Measurements from ENCODE around the gene ODAD3. TPM values are rescaled to one million over a fixed set of nuclear protein-coding genes. Genes with fewer than 3 reads are reported as not detected.
A peak's percentile ranks its signal among the peaks of the same experiment; 100 is the strongest.

ODAD3 gene
- total RNA-seq, 1 donor from 2014 or later = 2.2 TPM

DNA sequence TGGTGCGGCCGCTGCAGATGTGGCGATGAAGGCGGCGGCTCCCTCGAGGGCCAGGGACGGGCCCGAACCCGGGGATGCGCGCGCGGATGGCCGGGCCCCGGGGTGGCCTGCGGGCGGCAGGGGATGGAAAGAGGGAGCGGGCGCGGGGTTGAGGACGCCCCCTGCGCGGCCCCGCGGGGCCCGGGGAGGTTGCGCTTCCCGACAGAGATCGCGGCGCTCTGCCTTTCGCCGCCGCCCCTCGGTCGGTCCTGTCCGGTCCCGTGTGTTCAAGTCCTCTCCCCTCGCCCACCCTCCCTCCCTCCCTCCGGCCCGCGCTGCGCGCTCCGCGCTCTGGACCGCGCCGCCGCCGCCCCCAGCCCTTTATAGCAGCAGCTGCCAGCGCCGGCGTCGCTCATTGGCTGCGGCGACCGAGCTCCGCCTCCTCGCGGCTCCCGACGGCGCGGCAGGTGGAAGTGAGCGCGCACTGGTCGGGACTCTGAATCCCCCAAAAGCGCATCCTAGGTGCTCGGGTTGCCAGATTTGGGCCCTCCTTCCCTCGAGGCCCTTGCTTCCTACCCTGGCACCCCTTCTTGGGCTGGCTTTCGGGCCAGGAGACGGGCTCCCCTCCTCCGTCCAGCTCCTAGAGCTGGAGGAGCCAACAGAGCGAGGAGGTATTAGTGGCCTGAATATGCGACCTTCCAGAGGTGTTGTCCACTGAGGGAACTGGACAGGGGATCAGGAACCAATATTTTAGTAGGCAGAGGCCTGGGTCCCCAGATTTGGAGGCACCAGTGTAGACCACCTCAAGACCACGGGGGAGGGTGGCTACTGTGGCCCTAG is 46.0 kb upstream of the ODAD3 start, which contains the start of gene ELAVL3:
Gene ELAVL3, minus strand, starts transcription at position 332 of the 819 bp plus-strand sequence. CDS start 438 bp downstream, outside the sequence.
- Mint-ChIP-seq H3K36me3 (peaks cover 4% of the 10 kb centered on the region), H3K9me3 (no peaks in the 10 kb centered on the region), H3K4me1 (ENCODE audit: unreplicated experiment) (peaks cover 4% of the 10 kb centered on the region), H3K4me3 (peak within 1 kb of the TSS; percentile 71), H3K27ac (no peak within 1 kb of the TSS), H3K27me3 (peaks cover 55% of the 10 kb centered on the region)
- TF ChIP-seq, protein P1, sequence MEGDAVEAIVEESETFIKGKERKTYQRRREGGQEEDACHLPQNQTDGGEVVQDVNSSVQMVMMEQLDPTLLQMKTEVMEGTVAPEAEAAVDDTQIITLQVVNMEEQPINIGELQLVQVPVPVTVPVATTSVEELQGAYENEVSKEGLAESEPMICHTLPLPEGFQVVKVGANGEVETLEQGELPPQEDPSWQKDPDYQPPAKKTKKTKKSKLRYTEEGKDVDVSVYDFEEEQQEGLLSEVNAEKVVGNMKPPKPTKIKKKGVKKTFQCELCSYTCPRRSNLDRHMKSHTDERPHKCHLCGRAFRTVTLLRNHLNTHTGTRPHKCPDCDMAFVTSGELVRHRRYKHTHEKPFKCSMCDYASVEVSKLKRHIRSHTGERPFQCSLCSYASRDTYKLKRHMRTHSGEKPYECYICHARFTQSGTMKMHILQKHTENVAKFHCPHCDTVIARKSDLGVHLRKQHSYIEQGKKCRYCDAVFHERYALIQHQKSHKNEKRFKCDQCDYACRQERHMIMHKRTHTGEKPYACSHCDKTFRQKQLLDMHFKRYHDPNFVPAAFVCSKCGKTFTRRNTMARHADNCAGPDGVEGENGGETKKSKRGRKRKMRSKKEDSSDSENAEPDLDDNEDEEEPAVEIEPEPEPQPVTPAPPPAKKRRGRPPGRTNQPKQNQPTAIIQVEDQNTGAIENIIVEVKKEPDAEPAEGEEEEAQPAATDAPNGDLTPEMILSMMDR (conservative IDR thresholded peaks at IDR 0.05) = peak; percentile 24
- DNase-seq (ENCODE audit: extremely low spot score, unreplicated experiment) = no peak

DNA sequence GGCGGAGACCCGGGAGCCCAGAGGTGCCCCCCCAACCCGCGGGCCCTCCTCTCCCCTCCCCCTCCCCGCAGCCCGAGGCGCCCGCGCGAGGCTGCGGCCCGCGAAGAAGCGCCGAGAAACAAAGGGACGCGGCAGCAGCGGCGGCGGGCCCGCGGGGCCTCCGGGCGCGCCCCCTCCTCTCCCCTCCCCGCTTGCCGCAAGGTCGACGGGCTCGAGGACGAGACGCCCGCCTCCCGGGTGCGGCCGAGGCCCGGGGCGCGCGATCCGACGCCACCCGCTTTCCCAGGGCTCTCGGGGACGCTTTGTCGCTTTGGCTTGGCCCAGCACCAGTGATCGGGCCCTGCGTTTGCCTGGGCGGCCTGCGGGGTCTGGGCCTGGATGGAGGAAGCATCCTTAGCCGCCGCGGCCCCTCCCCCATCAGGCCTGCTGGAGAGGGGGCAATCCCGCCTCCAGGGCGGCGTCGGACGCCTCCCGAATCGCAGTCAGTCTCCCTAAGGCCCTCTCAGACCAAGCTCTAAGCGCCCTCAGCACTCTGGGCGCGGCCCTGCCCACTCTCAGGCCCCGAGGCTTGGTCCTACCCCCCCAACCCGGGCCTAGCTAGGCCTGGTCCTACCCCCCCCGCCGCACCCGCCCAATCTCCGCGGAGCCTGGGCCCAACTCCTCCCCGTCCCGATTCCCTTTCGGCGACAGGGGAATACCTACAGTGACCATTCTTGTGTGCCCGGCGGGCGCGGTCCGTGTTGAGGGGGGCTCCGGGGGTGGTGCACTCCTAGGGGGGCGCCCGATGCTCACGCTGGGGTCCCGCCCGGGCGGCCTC is 45.2 kb upstream of the ODAD3 start:
- H3K36me3 Mint-ChIP-seq = peaks cover 2% of the 10 kb centered on the region
- TF ChIP-seq, protein P1 (conservative IDR thresholded peaks at IDR 0.05) = no peak
- H3K27ac Mint-ChIP-seq = no peak overlapping the region
- H3K9me3 Mint-ChIP-seq = no peaks in the 10 kb centered on the region
- H3K27me3 Mint-ChIP-seq = peaks cover 55% of the 10 kb centered on the region
- H3K4me1 Mint-ChIP-seq (ENCODE audit: unreplicated experiment) = peaks cover 4% of the 10 kb centered on the region
- no peak for DNase-seq (ENCODE audit: extremely low spot score, unreplicated experiment)
- H3K4me3 Mint-ChIP-seq = no peak overlapping the region

DNA sequence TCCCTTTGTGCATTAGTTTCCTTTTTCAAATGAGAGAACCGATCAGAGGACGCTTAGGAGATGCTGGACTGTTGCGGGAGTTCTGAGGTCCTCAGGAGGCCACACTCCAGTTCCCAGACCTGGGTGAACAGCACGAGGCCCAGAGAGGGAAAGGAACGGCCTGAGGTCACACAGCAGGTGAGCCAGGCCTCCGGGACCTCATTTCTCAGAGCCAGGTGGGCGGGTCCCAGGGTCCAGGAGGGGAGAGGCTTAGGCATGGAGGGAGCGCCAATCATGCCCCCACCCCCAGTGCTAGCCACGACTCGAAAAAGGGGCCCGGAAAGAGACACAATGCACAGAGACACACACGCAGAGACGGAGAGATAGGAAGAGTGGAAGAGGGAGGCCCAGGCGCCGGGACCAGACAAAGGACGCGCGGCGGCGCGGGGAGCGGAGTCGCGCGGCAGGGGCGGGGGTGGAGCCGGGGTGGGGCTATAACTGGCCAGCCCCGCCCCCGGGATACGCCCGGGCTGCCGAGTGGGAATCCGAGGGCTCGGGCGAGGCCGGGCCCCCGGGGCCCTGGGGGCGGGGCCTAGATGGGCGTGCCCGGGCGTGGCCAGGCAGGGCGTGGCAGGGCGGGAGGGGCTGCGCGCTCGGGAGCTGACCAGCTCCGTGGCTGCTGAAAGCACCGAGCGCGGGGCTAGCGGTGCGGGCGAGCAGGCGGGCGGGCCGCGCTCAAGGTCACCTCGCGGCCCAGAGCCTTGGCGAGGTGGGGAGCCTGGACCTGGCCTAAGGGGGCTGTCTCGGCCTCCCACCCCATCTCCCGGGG is 44.4 kb upstream of the ODAD3 start:
- no peak overlapping the region for H3K27ac Mint-ChIP-seq
- no peaks in the 10 kb centered on the region for H3K36me3 Mint-ChIP-seq
- H3K9me3 Mint-ChIP-seq = no peaks in the 10 kb centered on the region
- TF ChIP-seq, protein P1 (conservative IDR thresholded peaks at IDR 0.05) = no peak
- H3K27me3 Mint-ChIP-seq = peaks cover 55% of the 10 kb centered on the region
- peak overlapping the region; percentile 57 for H3K4me3 Mint-ChIP-seq
- peaks cover 4% of the 10 kb centered on the region for H3K4me1 Mint-ChIP-seq (ENCODE audit: unreplicated experiment)
- no peak for DNase-seq (ENCODE audit: extremely low spot score, unreplicated experiment)

DNA sequence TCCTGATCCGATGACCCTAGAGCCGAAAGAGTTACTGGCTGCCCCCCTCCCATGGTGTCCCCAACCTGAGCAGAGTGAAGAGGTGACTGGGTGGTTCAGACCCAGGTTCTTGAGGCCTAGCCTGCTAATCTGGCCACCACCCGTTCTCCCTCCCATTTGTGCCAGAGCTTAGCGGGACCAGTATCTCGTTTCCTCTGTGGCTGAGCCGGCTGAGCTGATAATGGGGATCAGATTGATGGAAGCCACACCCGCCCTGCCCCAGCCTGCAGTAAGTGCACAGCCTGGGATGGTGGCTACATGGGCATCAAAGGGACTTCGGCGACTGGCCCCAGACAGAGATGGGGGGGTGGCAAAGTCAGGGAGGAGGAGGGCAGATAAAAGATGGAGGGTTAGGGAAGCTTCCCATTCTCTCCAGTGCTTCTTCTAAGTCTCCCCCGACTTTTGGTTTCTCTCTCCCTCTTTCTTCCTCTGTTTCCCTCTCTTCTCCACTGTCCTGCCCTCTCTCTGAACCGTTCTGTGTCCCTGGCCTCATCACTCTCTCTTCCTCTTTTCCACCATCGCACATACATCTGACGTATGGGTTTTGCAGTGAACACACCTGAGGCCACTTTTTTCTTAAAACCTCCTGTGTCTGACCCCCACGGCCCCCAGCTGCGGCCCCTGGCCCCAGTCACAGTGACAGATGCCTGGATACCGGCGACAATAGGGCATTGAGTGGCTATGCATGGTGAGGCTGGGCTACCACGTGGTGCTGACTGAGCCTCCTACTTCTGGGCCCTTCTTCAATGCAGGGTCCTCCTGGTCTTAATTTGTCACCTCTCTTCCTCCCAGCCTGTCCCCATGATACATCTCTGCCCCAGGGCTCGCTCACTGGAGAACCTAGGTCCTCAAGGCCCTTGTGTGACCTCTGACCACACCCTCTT is 43.5 kb upstream of the ODAD3 start:
- DNase-seq (ENCODE audit: extremely low spot score, unreplicated experiment) = no peak
- no peak overlapping the region for H3K4me3 Mint-ChIP-seq
- H3K4me1 Mint-ChIP-seq (ENCODE audit: unreplicated experiment) = peaks cover 4% of the 10 kb centered on the region
- H3K36me3 Mint-ChIP-seq = no peaks in the 10 kb centered on the region
- H3K27me3 Mint-ChIP-seq = peaks cover 55% of the 10 kb centered on the region
- TF ChIP-seq, protein P1 (conservative IDR thresholded peaks at IDR 0.05) = no peak
- no peak overlapping the region for H3K27ac Mint-ChIP-seq
- no peaks in the 10 kb centered on the region for H3K9me3 Mint-ChIP-seq

All from type B pancreatic cell (in vitro differentiated cells).